Natural killer cell (primary cell): Measurements from ENCODE around the gene WDR12. TPM values are rescaled to one million over a fixed set of nuclear protein-coding genes. Genes with fewer than 3 reads are reported as not detected.

Experiments
- ATAC-seq, 3 donors: fragments of 150-1000 bp in 2 of 3; fragments of 200-7000 bp in 1 of 3; cut with Tn5 transposase; 1 replicate in 1 of 3; 2 replicates in 2 of 3; pipeline ENCODE4 v1.10.0; 2021; ENCODE audit warnings: mild to moderate bottlenecking in 2 of 3, moderate library complexity in 2 of 3
- DNase-seq, 2 donors: peaks; one replicate each; pipeline versions ENCODE4 v3.0.0 to v3.0.0-alpha.2; 2013 to 2021; ENCODE audit warnings: mixed read lengths in 1 of 2
- H3K27ac ChIP-seq: one replicate; pipeline ENCODE4 v1.5.1; 2013; ENCODE audit warnings: mild to moderate bottlenecking, low read length
- H3K27me3 ChIP-seq: one replicate; pipeline ENCODE4 v1.6.1; 2013; ENCODE audit warnings: low read length; ENCODE audit not compliant: control insufficient read depth, insufficient read depth
- H3K36me3 ChIP-seq: one replicate; pipeline ENCODE4 v1.6.1; 2013; ENCODE audit warnings: low read length; ENCODE audit not compliant: control insufficient read depth, insufficient read depth
- H3K4me1 ChIP-seq: one replicate; pipeline ENCODE4 v1.6.1; 2013; ENCODE audit warnings: low read length; ENCODE audit not compliant: control insufficient read depth, insufficient read depth
- H3K4me3 ChIP-seq: one replicate; pipeline ENCODE4 v1.5.1; 2013; ENCODE audit warnings: low read length
- H3K9me3 ChIP-seq: one replicate; pipeline ENCODE4 v1.6.1; 2013; ENCODE audit warnings: low read length; ENCODE audit not compliant: control insufficient read depth, insufficient read depth
- H3K27ac Mint-ChIP-seq, 2 donors: one replicate each; pipeline ENCODE4 v1.8.0; 2022; ENCODE audit warnings: mild to moderate bottlenecking in 2 of 2, mixed read lengths in 2 of 2, moderate library complexity in 1 of 2
- H3K27me3 Mint-ChIP-seq, 2 donors: one replicate each; pipeline ENCODE4 v1.8.0; 2022; ENCODE audit warnings: low read depth in 2 of 2, mixed read lengths in 2 of 2
- H3K36me3 Mint-ChIP-seq: one replicate; pipeline ENCODE4 v1.8.0; 2022; ENCODE audit warnings: mixed read lengths
- H3K4me1 Mint-ChIP-seq, 2 donors: one replicate each; pipeline ENCODE4 v1.8.0; 2022; ENCODE audit warnings: mixed read lengths in 2 of 2
- H3K4me3 Mint-ChIP-seq: one replicate; pipeline ENCODE4 v1.8.0; 2022; ENCODE audit warnings: mild to moderate bottlenecking, moderate library complexity, mixed read lengths
- H3K9me3 Mint-ChIP-seq, 2 donors: one replicate each; pipeline ENCODE4 v1.8.0; 2022; ENCODE audit warnings: mixed read lengths in 2 of 2
- WGBS: methylation state at CpG from one replicate; pipeline ENCODE4 v1.1.7; 2013; ENCODE audit warnings: missing lambda C conversion rate; ENCODE audit not compliant: insufficient coverage; 5-methylcytosine and 5-hydroxymethylcytosine counted together
- intact Hi-C: fragments of 100-400 bp; cut with micrococcal nuclease; formaldehyde crosslinking; loops from one replicate; pipeline ENCODE4 v1.14.2; 2022
- total RNA-seq, 4 donors: library from RNA; stranded (reverse); fragments of 120-200 nt in 1 of 4; gene quantifications; one replicate each; pipeline versions ENCODE4 v1.2.3 to v1.2.4, GENCODE V29; 2013 to 2022
- TF ChIP-seq, protein P1 (sequence below): fragments of 200-600 bp; IDR thresholded peaks from one replicate; pipeline ENCODE4 v1.8.0; 2022; ENCODE audit warnings: antibody characterized with exemption

WDR12 gene
- total RNA-seq, 3 donors from 2014 or later (not counting 1 experiment from before 2014, with no cell fraction given) = 7.8 to 14.5 (median 12.9) TPM

DNA sequence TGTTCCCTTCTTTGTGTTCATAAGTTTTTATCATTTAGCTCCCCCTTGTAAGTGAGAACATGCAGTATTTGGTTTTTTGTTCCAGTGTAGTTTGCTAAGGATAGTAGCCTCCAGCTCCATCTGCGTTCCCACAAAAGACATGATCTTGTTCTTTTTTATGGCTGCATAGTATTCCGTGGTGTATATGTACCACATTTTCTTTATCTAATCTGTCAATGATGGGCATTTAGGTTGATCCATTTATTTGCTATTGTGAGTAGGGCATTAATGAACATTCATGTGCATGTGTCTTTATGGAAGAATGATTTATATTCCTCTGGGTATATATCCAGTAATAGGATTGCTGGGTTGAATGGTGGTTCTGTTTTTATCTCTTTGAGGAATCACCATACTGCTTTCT is 34.0 kb upstream of the WDR12 start:
- TF ChIP-seq, protein P1, sequence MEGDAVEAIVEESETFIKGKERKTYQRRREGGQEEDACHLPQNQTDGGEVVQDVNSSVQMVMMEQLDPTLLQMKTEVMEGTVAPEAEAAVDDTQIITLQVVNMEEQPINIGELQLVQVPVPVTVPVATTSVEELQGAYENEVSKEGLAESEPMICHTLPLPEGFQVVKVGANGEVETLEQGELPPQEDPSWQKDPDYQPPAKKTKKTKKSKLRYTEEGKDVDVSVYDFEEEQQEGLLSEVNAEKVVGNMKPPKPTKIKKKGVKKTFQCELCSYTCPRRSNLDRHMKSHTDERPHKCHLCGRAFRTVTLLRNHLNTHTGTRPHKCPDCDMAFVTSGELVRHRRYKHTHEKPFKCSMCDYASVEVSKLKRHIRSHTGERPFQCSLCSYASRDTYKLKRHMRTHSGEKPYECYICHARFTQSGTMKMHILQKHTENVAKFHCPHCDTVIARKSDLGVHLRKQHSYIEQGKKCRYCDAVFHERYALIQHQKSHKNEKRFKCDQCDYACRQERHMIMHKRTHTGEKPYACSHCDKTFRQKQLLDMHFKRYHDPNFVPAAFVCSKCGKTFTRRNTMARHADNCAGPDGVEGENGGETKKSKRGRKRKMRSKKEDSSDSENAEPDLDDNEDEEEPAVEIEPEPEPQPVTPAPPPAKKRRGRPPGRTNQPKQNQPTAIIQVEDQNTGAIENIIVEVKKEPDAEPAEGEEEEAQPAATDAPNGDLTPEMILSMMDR = no peak
- no peaks in the 10 kb centered on the region for H3K27me3 ChIP-seq
- no peak for DNase-seq
- Mint-ChIP-seq H3K9me3 (peaks cover 0 to 5% of the 10 kb centered on the region in 2 donors), H3K27me3 (no peaks in the 10 kb centered on the region), H3K4me1 (no peaks in the 10 kb centered on the region), H3K36me3 (peaks cover 32% of the 10 kb centered on the region), H3K4me3 (no peak overlapping the region), H3K27ac (no peak overlapping the region)
- WGBS = 100% methylated on average over 2 of the region's 2 CpGs
- H3K4me3 ChIP-seq = no peak overlapping the region
- intact Hi-C loops = no loop called here
- no peaks in the 10 kb centered on the region for H3K9me3 ChIP-seq
- no peak for ATAC-seq
- peaks cover 4% of the 10 kb centered on the region for H3K36me3 ChIP-seq
- no peaks in the 10 kb centered on the region for H3K4me1 ChIP-seq
- no peak overlapping the region for H3K27ac ChIP-seq

DNA sequence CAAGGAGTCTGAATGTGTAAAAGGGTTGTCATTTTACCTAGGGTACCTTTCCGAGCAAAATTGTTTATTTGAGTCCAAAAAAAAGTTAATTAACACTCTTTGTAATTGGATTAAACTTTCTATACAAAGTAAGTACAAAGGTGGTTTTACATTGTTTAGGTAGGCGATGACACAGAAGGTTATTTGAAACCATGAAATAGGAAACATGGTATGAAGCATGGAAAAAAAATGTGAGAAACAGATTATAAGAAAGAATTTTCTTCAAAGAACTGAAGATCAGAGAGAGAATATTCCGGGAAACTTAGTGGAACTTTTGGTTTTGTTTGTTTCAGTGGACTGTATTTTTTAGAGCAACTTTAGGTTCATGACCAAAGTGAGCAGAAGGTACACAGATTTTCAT is 33.3 kb upstream of the WDR12 start:
- intact Hi-C loops = no loop called here
- Histone ChIP-seq H3K4me1 (no peaks in the 10 kb centered on the region), H3K27ac (no peak overlapping the region), H3K4me3 (no peak overlapping the region), H3K36me3 (peaks cover 4% of the 10 kb centered on the region), H3K27me3 (no peaks in the 10 kb centered on the region), H3K9me3 (no peaks in the 10 kb centered on the region)
- WGBS = 100% methylated on average over 2 of the region's 3 CpGs
- Mint-ChIP-seq H3K4me1 (no peaks in the 10 kb centered on the region), H3K27ac (no peak overlapping the region), H3K4me3 (no peak overlapping the region), H3K27me3 (no peaks in the 10 kb centered on the region), H3K36me3 (peaks cover 32% of the 10 kb centered on the region), H3K9me3 (peaks cover 0 to 5% of the 10 kb centered on the region in 2 donors)
- no peak for ATAC-seq
- DNase-seq = no peak
- TF ChIP-seq, protein P1 = no peak

DNA sequence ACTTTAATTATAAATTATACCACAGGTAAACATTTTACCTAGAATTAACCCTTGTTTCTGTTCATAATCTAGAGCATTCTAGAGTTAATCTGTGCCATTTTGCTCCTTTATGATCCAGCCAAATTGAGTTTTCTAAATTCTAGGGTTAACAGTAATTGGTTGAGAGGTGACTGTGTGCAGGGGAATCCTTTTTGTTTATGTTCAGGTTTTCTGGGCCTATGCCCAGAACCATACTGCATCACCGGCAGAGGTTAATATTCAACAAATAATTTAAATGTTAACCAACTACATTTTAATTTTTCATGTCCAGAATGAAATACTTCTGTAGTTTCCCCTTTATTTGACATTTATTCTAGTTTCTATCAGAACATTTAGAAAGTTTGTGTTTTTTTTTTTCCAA is 32.9 kb upstream of the WDR12 start:
- Mint-ChIP-seq H3K9me3 (peaks cover 0 to 5% of the 10 kb centered on the region in 2 donors), H3K36me3 (peaks cover 32% of the 10 kb centered on the region), H3K4me3 (no peak overlapping the region), H3K4me1 (no peaks in the 10 kb centered on the region), H3K27ac (no peak overlapping the region), H3K27me3 (no peaks in the 10 kb centered on the region)
- Histone ChIP-seq H3K27me3 (no peaks in the 10 kb centered on the region), H3K27ac (no peak overlapping the region), H3K4me3 (no peak overlapping the region), H3K4me1 (no peaks in the 10 kb centered on the region), H3K9me3 (no peaks in the 10 kb centered on the region), H3K36me3 (peaks cover 4% of the 10 kb centered on the region)
- DNase-seq (no peak), ATAC-seq (no peak)
- TF ChIP-seq, protein P1 = no peak
- intact Hi-C loops = no loop called here
- WGBS = 100% methylated on average over 1 of the region's 1 CpG

DNA sequence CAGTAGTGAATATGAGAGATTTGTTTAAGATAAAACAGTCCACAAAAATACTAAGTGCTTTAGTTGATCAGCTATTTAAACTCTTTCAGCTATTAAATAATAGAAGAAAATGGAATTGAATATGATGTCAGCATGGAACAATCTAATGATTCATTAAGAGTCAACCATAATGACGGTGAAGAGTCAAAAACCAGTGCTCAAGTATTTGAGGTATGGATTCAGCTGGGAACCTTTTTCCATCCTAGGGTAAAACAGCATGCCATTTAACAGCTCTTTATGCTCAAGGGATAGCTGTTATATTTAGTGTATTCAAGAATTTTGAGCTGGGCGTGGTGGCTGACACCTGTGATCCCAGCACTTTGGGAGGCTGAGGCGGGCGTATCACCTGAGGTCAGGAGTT is 30.3 kb upstream of the WDR12 start:
- Mint-ChIP-seq H3K36me3 (peaks cover 15% of the 10 kb centered on the region), H3K4me1 (no peaks in the 10 kb centered on the region), H3K4me3 (no peak overlapping the region), H3K27me3 (no peaks in the 10 kb centered on the region), H3K9me3 (peaks cover 0 to 3% of the 10 kb centered on the region in 2 donors), H3K27ac (no peak overlapping the region)
- no peaks in the 10 kb centered on the region for H3K27me3 ChIP-seq
- no peaks in the 10 kb centered on the region for H3K9me3 ChIP-seq
- H3K27ac ChIP-seq = no peak overlapping the region
- DNase-seq (no peak), ATAC-seq (no peak)
- H3K4me1 ChIP-seq = no peaks in the 10 kb centered on the region
- H3K4me3 ChIP-seq = no peak overlapping the region
- TF ChIP-seq, protein P1 = no peak
- peaks cover 4% of the 10 kb centered on the region for H3K36me3 ChIP-seq
- 96% methylated on average over 4 of the region's 4 CpGs for WGBS
- intact Hi-C loops = no loop called here
